PC-3 (cell line): ENCODE measurements around the gene MORN5.

Experiments used
- EZH2 ChIP-seq: fragments of 300-600 bp; sonication (generic); IDR thresholded peaks from one replicate; pipeline ENCODE4 v1.6.1; 2017; ENCODE audit warnings: antibody characterized with exemption, mild to moderate bottlenecking, low read length; ENCODE audit not compliant: unreplicated experiment
- TF ChIP-seq, protein P1 (sequence below): fragments of 300-600 bp; sonication (generic); conservative IDR thresholded peaks from 2 replicates; pipeline ENCODE4 v1.5.1; 2017; ENCODE audit warnings: antibody characterized with exemption, low read depth, mild to moderate bottlenecking, low read length

DNA sequence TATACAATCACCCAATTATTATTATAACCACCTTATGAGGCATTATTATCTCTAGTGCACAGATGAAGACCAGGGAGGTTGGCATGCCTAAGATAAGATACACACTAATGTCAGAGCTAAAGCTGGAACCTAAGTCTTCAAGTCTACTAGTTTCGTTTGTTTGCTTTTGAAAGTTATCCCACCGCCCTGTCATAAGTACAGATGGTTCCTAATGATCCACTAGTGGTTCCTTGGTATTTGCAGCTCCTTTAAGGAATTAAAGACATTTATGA, 14.2 kb upstream of the MORN5 start:
- TF ChIP-seq, protein P1, sequence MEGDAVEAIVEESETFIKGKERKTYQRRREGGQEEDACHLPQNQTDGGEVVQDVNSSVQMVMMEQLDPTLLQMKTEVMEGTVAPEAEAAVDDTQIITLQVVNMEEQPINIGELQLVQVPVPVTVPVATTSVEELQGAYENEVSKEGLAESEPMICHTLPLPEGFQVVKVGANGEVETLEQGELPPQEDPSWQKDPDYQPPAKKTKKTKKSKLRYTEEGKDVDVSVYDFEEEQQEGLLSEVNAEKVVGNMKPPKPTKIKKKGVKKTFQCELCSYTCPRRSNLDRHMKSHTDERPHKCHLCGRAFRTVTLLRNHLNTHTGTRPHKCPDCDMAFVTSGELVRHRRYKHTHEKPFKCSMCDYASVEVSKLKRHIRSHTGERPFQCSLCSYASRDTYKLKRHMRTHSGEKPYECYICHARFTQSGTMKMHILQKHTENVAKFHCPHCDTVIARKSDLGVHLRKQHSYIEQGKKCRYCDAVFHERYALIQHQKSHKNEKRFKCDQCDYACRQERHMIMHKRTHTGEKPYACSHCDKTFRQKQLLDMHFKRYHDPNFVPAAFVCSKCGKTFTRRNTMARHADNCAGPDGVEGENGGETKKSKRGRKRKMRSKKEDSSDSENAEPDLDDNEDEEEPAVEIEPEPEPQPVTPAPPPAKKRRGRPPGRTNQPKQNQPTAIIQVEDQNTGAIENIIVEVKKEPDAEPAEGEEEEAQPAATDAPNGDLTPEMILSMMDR: no peak
- TF ChIP-seq EZH2: no peak
